IMR-90 (cell line): ENCODE results near the gene ERICH2. TPM values are rescaled to one million over a fixed set of nuclear protein-coding genes. Genes with fewer than 3 reads are reported as not detected.
A peak's percentile ranks its signal among the peaks of the same experiment; 100 is the strongest.

Experiments
- ATAC-seq: fragments of 200-7000 bp; cut with Tn5 transposase; 2 replicates; pipeline ENCODE4 v1.9.1; 2020; ENCODE audit warnings: low read depth, mild to moderate bottlenecking, moderate library complexity
- BruUV-seq: library from RNA; stranded (reverse); fragments of 400-500 nt; replicated peaks from 2 replicates; lab custom pipeline; 2021; lab: Mats Ljungman, UMichigan
- CTCF ChIA-PET: fragments of 300-600 bp; formaldehyde crosslinking; extraction: SDS; loops from one replicate; lab custom pipeline; 2021; ENCODE audit warnings: antibody characterized with exemption; lab: Yijun Ruan, JAX
- POLR2A ChIA-PET: fragments of 300-600 bp; sonication (Branson Sonifier 250); formaldehyde crosslinking; loops from one replicate; lab custom pipeline; 2022; ENCODE audit warnings: antibody characterized with exemption; ENCODE audit not compliant: unreplicated experiment; lab: Charles Lee
- DNase-seq: peaks from one replicate; pipeline ENCODE4 v3.0.0; 2013
- H2AFZ ChIP-seq: replicated peaks from 2 replicates; pipeline ENCODE3; 2013; ENCODE audit warnings: low read length, mild to moderate bottlenecking; ENCODE audit not compliant: poor library complexity
- H2AK5ac ChIP-seq: 2 replicates; pipeline ENCODE4 v1.6.1; 2013; ENCODE audit warnings: low read depth, low read length, inconsistent platforms
- H2AK9ac ChIP-seq: replicated peaks from 2 replicates; pipeline ENCODE3; 2013; ENCODE audit warnings: mild to moderate bottlenecking, low read depth, low read length, moderate library complexity; ENCODE audit not compliant: poor library complexity
- H2BK120ac ChIP-seq: 2 replicates; pipeline ENCODE4 v1.6.1; 2013; ENCODE audit warnings: low read depth, low read length, inconsistent platforms
- H2BK15ac ChIP-seq: 3 replicates; pipeline ENCODE4 v1.6.1; 2013; ENCODE audit warnings: low read depth, low read length, inconsistent platforms
- H2BK20ac ChIP-seq: 2 replicates; pipeline ENCODE4 v1.6.1; 2013; ENCODE audit warnings: low read depth, mild to moderate bottlenecking, inconsistent platforms, low read length, moderate library complexity
- H2BK5ac ChIP-seq: 2 replicates; pipeline ENCODE4 v1.6.1; 2013; ENCODE audit warnings: mild to moderate bottlenecking, low read depth, low read length, inconsistent platforms; ENCODE audit not compliant: poor library complexity, severe bottlenecking
- H3K14ac ChIP-seq: replicated peaks from 2 replicates; pipeline ENCODE4 v1.6.1; 2013; ENCODE audit warnings: low read depth, low read length, inconsistent platforms
- H3K18ac ChIP-seq: 2 replicates; pipeline ENCODE4 v1.6.1; 2013; ENCODE audit warnings: low read depth, low read length, control low read depth
- H3K23ac ChIP-seq: 2 replicates; pipeline ENCODE4 v1.6.1; 2013; ENCODE audit warnings: low read depth, low read length, inconsistent platforms
- H3K27ac ChIP-seq: 2 replicates; pipeline ENCODE4 v1.5.1; 2013; ENCODE audit warnings: mild to moderate bottlenecking, control low read depth, low read length; ENCODE audit not compliant: insufficient read depth
- H3K27me3 ChIP-seq: 2 replicates; pipeline ENCODE4 v1.6.1; 2013; ENCODE audit warnings: low read length; ENCODE audit not compliant: control insufficient read depth, insufficient read depth
- H3K36me3 ChIP-seq: 2 replicates; pipeline ENCODE4 v1.6.1; 2013; ENCODE audit warnings: low read length, mixed read lengths; ENCODE audit not compliant: control insufficient read depth, insufficient read depth
- H3K4ac ChIP-seq: 2 replicates; pipeline ENCODE4 v1.6.1; 2013; ENCODE audit warnings: low read depth, low read length, inconsistent platforms
- H3K4me1 ChIP-seq: 2 replicates; pipeline ENCODE4 v1.6.1; 2013; ENCODE audit warnings: low read length, mixed read lengths; ENCODE audit not compliant: control insufficient read depth, insufficient read depth
- H3K4me2 ChIP-seq: 2 replicates; pipeline ENCODE4 v1.6.1; 2013; ENCODE audit warnings: low read depth, mild to moderate bottlenecking, control low read depth, low read length, moderate library complexity
- H3K4me3 ChIP-seq: 2 replicates; pipeline ENCODE4 v1.5.1; 2013; ENCODE audit warnings: low read depth, mild to moderate bottlenecking, control low read depth, low read length, moderate library complexity; ENCODE audit not compliant: insufficient read depth
- H3K56ac ChIP-seq: 2 replicates; pipeline ENCODE4 v1.6.1; 2013; ENCODE audit warnings: low read length, inconsistent platforms; ENCODE audit not compliant: insufficient read depth; ENCODE audit errors: extremely low read depth
- H3K79me1 ChIP-seq, 2 experiments: 2 replicates each; pipeline ENCODE4 v1.6.1; 2013; ENCODE audit warnings: low read length in 2 of 2, inconsistent platforms in 1 of 2, low read depth in 1 of 2
- H3K9ac ChIP-seq: 2 replicates; pipeline ENCODE4 v1.6.1; 2013; ENCODE audit warnings: low read depth, low read length, control low read depth
- H3K9me1 ChIP-seq: 2 replicates; pipeline ENCODE4 v1.6.1; 2013; ENCODE audit warnings: low read length, inconsistent platforms; ENCODE audit not compliant: insufficient read depth
- H3K9me3 ChIP-seq: 2 replicates; pipeline ENCODE4 v1.6.1; 2013; ENCODE audit warnings: low read length; ENCODE audit not compliant: control insufficient read depth, insufficient read depth
- H4K20me1 ChIP-seq: 2 replicates; pipeline ENCODE4 v1.6.1; 2013; ENCODE audit warnings: low read length, inconsistent platforms; ENCODE audit not compliant: insufficient read depth
- H4K5ac ChIP-seq: 2 replicates; pipeline ENCODE4 v1.6.1; 2013; ENCODE audit warnings: mild to moderate bottlenecking, low read depth, low read length, control low read depth
- H4K8ac ChIP-seq, 2 experiments: 2 replicates each; pipeline ENCODE4 v1.6.1; 2013; ENCODE audit warnings: low read depth in 2 of 2, low read length in 2 of 2, control low read depth in 1 of 2, inconsistent platforms in 1 of 2
- H4K91ac ChIP-seq: 2 replicates; pipeline ENCODE4 v1.6.1; 2013; ENCODE audit warnings: low read depth, low read length, inconsistent platforms; ENCODE audit not compliant: insufficient read depth
- CEBPB ChIP-seq: IDR thresholded peaks from 2 replicates; pipeline ENCODE4 v1.6.1; 2012; ENCODE audit warnings: low read depth, low read length, improper control_type of control experiment
- MAFK ChIP-seq: IDR thresholded peaks from 2 replicates; pipeline ENCODE4 v1.6.1; 2012; ENCODE audit warnings: low read depth, low read length, improper control_type of control experiment
- POLR2A ChIP-seq: IDR thresholded peaks from 2 replicates; pipeline ENCODE4 v1.6.1; 2012; ENCODE audit warnings: mild to moderate bottlenecking, low read depth, low read length
- RCOR1 ChIP-seq: IDR thresholded peaks from 2 replicates; pipeline ENCODE4 v1.6.1; 2012; ENCODE audit warnings: mild to moderate bottlenecking, low read length, improper control_type of control experiment; ENCODE audit not compliant: insufficient replicate concordance
- SMC3 ChIP-seq: fragments of 150-350 bp; IDR thresholded peaks from 2 replicates; pipeline ENCODE4 v1.6.1; 2016; ENCODE audit warnings: low read depth, mild to moderate bottlenecking, antibody characterized with exemption, low read length, moderate library complexity
- dilution Hi-C: fragments of 300-500 bp; cut with HindIII; formaldehyde crosslinking; loops from one replicate; pipeline ENCODE4 v1.14.3; 2018; ENCODE audit warnings: low sequenced_read_pairs; ENCODE audit not compliant: unreplicated experiment
- in situ Hi-C: fragments of 300-500 bp; cut with MboI; formaldehyde crosslinking; loops from 3 replicates; pipeline ENCODE4 v1.14.3; 2019; ENCODE audit warnings: low sequenced_read_pairs, inconsistent platforms, mixed read lengths
- intact Hi-C: fragments of 100-400 bp; cut with micrococcal nuclease; formaldehyde crosslinking; loops from 2 replicates; pipeline ENCODE4 v1.10.0; 2022
- polyA plus RNA-seq, 3 experiments: library from polyadenylated mRNA; depleted of rRNA; stranded (reverse); fragments of >200 nt; gene quantifications; 2 replicates each; pipeline ENCODE4 v1.2.3, GENCODE V29; 2012; ENCODE audit warnings: low replicate concordance in 1 of 3
- total RNA-seq: library from RNA; depleted of rRNA; stranded (reverse); fragments of >200 nt; gene quantifications from 2 replicates; pipeline ENCODE4 v1.2.3, GENCODE V29; 2012
- TF ChIP-seq, protein P1 (sequence below): fragments of 150-350 bp; IDR thresholded peaks from 2 replicates; pipeline ENCODE4 v1.6.1; 2017; ENCODE audit warnings: mild to moderate bottlenecking, antibody characterized with exemption, low read length, low read depth

ERICH2 gene
- total and polyA plus RNA-seq, 2 of the 4 experiments (the other 2 are of a cell fraction), result not detected

DNA sequence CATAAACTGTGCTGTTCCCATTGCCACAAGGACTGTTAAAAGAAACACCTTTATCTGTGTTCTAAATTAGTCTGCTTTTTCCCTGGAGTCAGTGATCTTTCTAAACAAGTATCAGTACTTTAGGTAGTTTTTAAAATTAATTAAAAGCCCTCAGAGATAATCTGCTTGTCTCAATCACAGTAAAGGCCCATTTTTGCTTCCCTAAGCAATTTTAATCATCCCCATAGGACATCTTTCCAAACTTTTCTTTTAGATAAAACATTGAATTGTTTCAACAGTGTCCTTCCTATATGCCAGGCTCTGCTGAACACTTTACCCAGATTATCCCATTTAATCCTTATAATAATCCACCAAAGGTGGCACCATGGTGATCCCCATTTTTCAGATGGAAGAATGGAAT lies 3.9 kb downstream of the ERICH2 start:
- TF ChIP-seq, protein P1, sequence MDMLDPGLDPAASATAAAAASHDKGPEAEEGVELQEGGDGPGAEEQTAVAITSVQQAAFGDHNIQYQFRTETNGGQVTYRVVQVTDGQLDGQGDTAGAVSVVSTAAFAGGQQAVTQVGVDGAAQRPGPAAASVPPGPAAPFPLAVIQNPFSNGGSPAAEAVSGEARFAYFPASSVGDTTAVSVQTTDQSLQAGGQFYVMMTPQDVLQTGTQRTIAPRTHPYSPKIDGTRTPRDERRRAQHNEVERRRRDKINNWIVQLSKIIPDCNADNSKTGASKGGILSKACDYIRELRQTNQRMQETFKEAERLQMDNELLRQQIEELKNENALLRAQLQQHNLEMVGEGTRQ, result no peak
- TF ChIP-seq POLR2A (no peak), CEBPB (no peak), SMC3 (no peak), RCOR1 (no peak), MAFK (peak; percentile 90)
- Histone ChIP-seq H3K4me2 (no peak overlapping the region), H3K4me1 (no peaks in the 10 kb centered on the region), H3K79me1 (no peaks in the 10 kb centered on the region), H3K56ac (no peak overlapping the region), H4K8ac (no peak overlapping the region), H4K91ac (no peak overlapping the region), H3K9me3 (no peaks in the 10 kb centered on the region), H2BK15ac (no peak overlapping the region), H3K14ac (no peak overlapping the region), H2AK9ac (no peak overlapping the region), H3K36me3 (no peaks in the 10 kb centered on the region), H3K18ac (no peak overlapping the region), H3K9ac (no peak overlapping the region), H2BK5ac (no peak overlapping the region), H2AFZ (no peak overlapping the region), H3K23ac (no peak overlapping the region), H3K4ac (no peak overlapping the region), H4K5ac (no peak overlapping the region), H2BK120ac (no peak overlapping the region), H3K27ac (no peak overlapping the region), H3K27me3 (peaks cover 15% of the 10 kb centered on the region), H3K9me1 (no peaks in the 10 kb centered on the region), H2AK5ac (no peak overlapping the region), H4K20me1 (no peaks in the 10 kb centered on the region), H3K4me3 (no peak overlapping the region), H2BK20ac (no peak overlapping the region)
- no peak for ATAC-seq
- ChIA-PET CTCF (no interaction called here), POLR2A (no interaction called here)
- no peak for DNase-seq
- intact Hi-C loops, result no loop called here
- in situ Hi-C loops, result no loop called here
- dilution Hi-C loops, result no loop called here
- BruUV-seq, result no TSS peak
